Natural killer cell (primary cell): ENCODE results near the gene PKP4. TPM values are rescaled to one million over a fixed set of nuclear protein-coding genes. Genes with fewer than 3 reads are reported as not detected.

Source experiments
- ATAC-seq, 3 donors: fragments of 150-1000 bp in 2 of 3; fragments of 200-7000 bp in 1 of 3; cut with Tn5 transposase; 1 replicate in 1 of 3; 2 replicates in 2 of 3; pipeline ENCODE4 v1.10.0; 2021; ENCODE audit warnings: mild to moderate bottlenecking in 2 of 3, moderate library complexity in 2 of 3
- DNase-seq, 2 donors: peaks; one replicate each; pipeline versions ENCODE4 v3.0.0 to v3.0.0-alpha.2; 2013 to 2021; ENCODE audit warnings: mixed read lengths in 1 of 2
- H3K27ac ChIP-seq: one replicate; pipeline ENCODE4 v1.5.1; 2013; ENCODE audit warnings: mild to moderate bottlenecking, low read length
- H3K27me3 ChIP-seq: one replicate; pipeline ENCODE4 v1.6.1; 2013; ENCODE audit warnings: low read length; ENCODE audit not compliant: control insufficient read depth, insufficient read depth
- H3K36me3 ChIP-seq: one replicate; pipeline ENCODE4 v1.6.1; 2013; ENCODE audit warnings: low read length; ENCODE audit not compliant: control insufficient read depth, insufficient read depth
- H3K4me1 ChIP-seq: one replicate; pipeline ENCODE4 v1.6.1; 2013; ENCODE audit warnings: low read length; ENCODE audit not compliant: control insufficient read depth, insufficient read depth
- H3K4me3 ChIP-seq: one replicate; pipeline ENCODE4 v1.5.1; 2013; ENCODE audit warnings: low read length
- H3K9me3 ChIP-seq: one replicate; pipeline ENCODE4 v1.6.1; 2013; ENCODE audit warnings: low read length; ENCODE audit not compliant: control insufficient read depth, insufficient read depth
- H3K27ac Mint-ChIP-seq, 2 donors: one replicate each; pipeline ENCODE4 v1.8.0; 2022; ENCODE audit warnings: mild to moderate bottlenecking in 2 of 2, mixed read lengths in 2 of 2, moderate library complexity in 1 of 2
- H3K27me3 Mint-ChIP-seq, 2 donors: one replicate each; pipeline ENCODE4 v1.8.0; 2022; ENCODE audit warnings: low read depth in 2 of 2, mixed read lengths in 2 of 2
- H3K36me3 Mint-ChIP-seq: one replicate; pipeline ENCODE4 v1.8.0; 2022; ENCODE audit warnings: mixed read lengths
- H3K4me1 Mint-ChIP-seq, 2 donors: one replicate each; pipeline ENCODE4 v1.8.0; 2022; ENCODE audit warnings: mixed read lengths in 2 of 2
- H3K4me3 Mint-ChIP-seq: one replicate; pipeline ENCODE4 v1.8.0; 2022; ENCODE audit warnings: mild to moderate bottlenecking, moderate library complexity, mixed read lengths
- H3K9me3 Mint-ChIP-seq, 2 donors: one replicate each; pipeline ENCODE4 v1.8.0; 2022; ENCODE audit warnings: mixed read lengths in 2 of 2
- CTCF ChIP-seq: fragments of 200-600 bp; IDR thresholded peaks from one replicate; pipeline ENCODE4 v1.8.0; 2022; ENCODE audit warnings: antibody characterized with exemption
- WGBS: methylation state at CpG from one replicate; pipeline ENCODE4 v1.1.7; 2013; ENCODE audit warnings: missing lambda C conversion rate; ENCODE audit not compliant: insufficient coverage; 5-methylcytosine and 5-hydroxymethylcytosine counted together
- intact Hi-C: fragments of 100-400 bp; cut with micrococcal nuclease; formaldehyde crosslinking; loops from one replicate; pipeline ENCODE4 v1.14.2; 2022
- total RNA-seq, 4 donors: library from RNA; stranded (reverse); fragments of 120-200 nt in 1 of 4; gene quantifications; one replicate each; pipeline versions ENCODE4 v1.2.3 to v1.2.4, GENCODE V29; 2013 to 2022

Gene PKP4
- total RNA-seq, 3 donors from 2014 or later (not counting 1 experiment from before 2014, with no cell fraction given) = 5.9 to 8.4 (median 7.2) TPM

GRCh38 chr2:158510887-158511286 is 54.1 kb downstream of the PKP4 start:
- Histone ChIP-seq H3K36me3 (no peaks in the 10 kb centered on the region), H3K27ac (no peak overlapping the region), H3K9me3 (no peaks in the 10 kb centered on the region), H3K27me3 (no peaks in the 10 kb centered on the region), H3K4me1 (no peaks in the 10 kb centered on the region), H3K4me3 (no peak overlapping the region)
- Mint-ChIP-seq H3K27me3 (no peaks in the 10 kb centered on the region), H3K27ac (no peak overlapping the region), H3K4me1 (no peaks in the 10 kb centered on the region), H3K9me3 (no peaks in the 10 kb centered on the region), H3K4me3 (no peak overlapping the region), H3K36me3 (no peaks in the 10 kb centered on the region)
- DNase-seq (no peak), ATAC-seq (no peak)
- WGBS = 94% methylated on average over 8 of the region's 8 CpGs
- no peak for TF ChIP-seq CTCF
- intact Hi-C loops = no loop called here

GRCh38 chr2:158511706-158512105 is 55.0 kb downstream of the PKP4 start:
- Mint-ChIP-seq H3K36me3 (no peaks in the 10 kb centered on the region), H3K27me3 (no peaks in the 10 kb centered on the region), H3K4me3 (no peak overlapping the region), H3K27ac (no peak overlapping the region), H3K4me1 (no peaks in the 10 kb centered on the region), H3K9me3 (no peaks in the 10 kb centered on the region)
- no peak for TF ChIP-seq CTCF
- ATAC-seq (no peak), DNase-seq (no peak)
- no peaks in the 10 kb centered on the region for H3K9me3 ChIP-seq
- no peak overlapping the region for H3K27ac ChIP-seq
- no peaks in the 10 kb centered on the region for H3K4me1 ChIP-seq
- no peaks in the 10 kb centered on the region for H3K27me3 ChIP-seq
- intact Hi-C loops = no loop called here
- H3K36me3 ChIP-seq = no peaks in the 10 kb centered on the region
- no peak overlapping the region for H3K4me3 ChIP-seq

GRCh38 chr2:158512323-158512722 is 55.6 kb downstream of the PKP4 start:
- Mint-ChIP-seq H3K9me3 (no peaks in the 10 kb centered on the region), H3K27ac (no peak overlapping the region), H3K4me1 (no peaks in the 10 kb centered on the region), H3K36me3 (no peaks in the 10 kb centered on the region), H3K27me3 (no peaks in the 10 kb centered on the region), H3K4me3 (no peak overlapping the region)
- DNase-seq (no peak), ATAC-seq (no peak)
- no peak for TF ChIP-seq CTCF
- 90% methylated on average over 1 of the region's 1 CpG for WGBS
- Histone ChIP-seq H3K9me3 (no peaks in the 10 kb centered on the region), H3K4me1 (no peaks in the 10 kb centered on the region), H3K4me3 (no peak overlapping the region), H3K27me3 (no peaks in the 10 kb centered on the region), H3K27ac (no peak overlapping the region), H3K36me3 (no peaks in the 10 kb centered on the region)
- intact Hi-C loops = no loop called here

GRCh38 chr2:158513841-158514240 is 57.1 kb downstream of the PKP4 start:
- Histone ChIP-seq H3K9me3 (no peaks in the 10 kb centered on the region), H3K36me3 (no peaks in the 10 kb centered on the region), H3K27ac (no peak overlapping the region), H3K4me1 (no peaks in the 10 kb centered on the region), H3K4me3 (no peak overlapping the region), H3K27me3 (no peaks in the 10 kb centered on the region)
- H3K4me3 Mint-ChIP-seq = no peak overlapping the region
- peaks cover 0 to 4% of the 10 kb centered on the region in 2 donors for H3K4me1 Mint-ChIP-seq
- H3K36me3 Mint-ChIP-seq = no peaks in the 10 kb centered on the region
- ATAC-seq (no peak), DNase-seq (no peak)
- H3K27ac Mint-ChIP-seq = no peak overlapping the region
- H3K9me3 Mint-ChIP-seq = no peaks in the 10 kb centered on the region
- no peak for TF ChIP-seq CTCF
- no peaks in the 10 kb centered on the region for H3K27me3 Mint-ChIP-seq
- WGBS = 100% methylated on average over 2 of the region's 5 CpGs
- intact Hi-C loops = no loop called here
